A549 (cell line): ENCODE data around the gene MT3. TPM values are rescaled to one million over a fixed set of nuclear protein-coding genes. Genes with fewer than 3 reads are reported as not detected.

Experiments
- ATAC-seq, 2 experiments: fragments of 200-7000 bp in 1 of 2; fragments of >200 bp in 1 of 2; cut with Nextera tagmentation in 1 of 2; cut with Tn5 transposase in 1 of 2; 3 replicates each; pipeline versions ENCODE4 v1.8.0 to v1.9.1; 2018 to 2020; ENCODE audit warnings: mild to moderate bottlenecking in 1 of 2, moderate library complexity in 1 of 2
- CTCF ChIA-PET: fragments of 300-600 bp; sonication (Branson Sonifier 250); formaldehyde crosslinking; extraction: SDS; loops from one replicate; lab custom pipeline; 2021; ENCODE audit warnings: antibody characterized with exemption, inconsistent platforms; lab: Yijun Ruan, JAX
- POLR2A ChIA-PET: fragments of 350-600 bp; formaldehyde crosslinking; extraction: SDS; loops from one replicate; lab custom pipeline; 2021; ENCODE audit warnings: antibody characterized with exemption, inconsistent platforms; lab: Yijun Ruan, JAX
- DNase-seq, 2 experiments: peaks; one replicate each; pipeline versions ENCODE4 v3.0.0 to v3.0.0-alpha.2; 2011 to 2016; ENCODE audit warnings: low read depth in 1 of 2, low spot score in 1 of 2
- FAIRE-seq: peaks from 2 replicates; lab custom pipeline; 2011; peaks lifted over from hg19 to GRCh38; lab: Jason Lieb, UNC
- H3K27ac ChIP-seq, 2 experiments: fragments of >200 bp; sonication (Bioruptor Twin); formaldehyde crosslinking; 3 replicates each; pipeline ENCODE4 v1.5.1; 2016 to 2017
- H3K4me1 ChIP-seq: fragments of >200 bp; sonication (Bioruptor Twin); formaldehyde crosslinking; 3 replicates; pipeline ENCODE4 v1.6.1; 2016
- H3K4me2 ChIP-seq: fragments of >200 bp; sonication (Bioruptor Twin); formaldehyde crosslinking; 3 replicates; pipeline ENCODE4 v1.6.1; 2016
- H3K4me3 ChIP-seq: fragments of >200 bp; sonication (Bioruptor Twin); formaldehyde crosslinking; 3 replicates; pipeline ENCODE4 v1.5.1; 2016
- H3K9me3 ChIP-seq: fragments of >200 bp; sonication (Bioruptor Twin); formaldehyde crosslinking; 3 replicates; pipeline ENCODE4 v1.6.1; 2016
- BHLHE40 ChIP-seq: IDR thresholded peaks from 2 replicates; pipeline ENCODE4 v1.6.1; 2012; ENCODE audit warnings: low read depth, low read length, inconsistent platforms
- CBX8 ChIP-seq: fragments of 200-600 bp; sonication (generic); IDR thresholded peaks from 2 replicates; pipeline ENCODE4 v1.6.1; 2016
- CEBPB ChIP-seq, 2 experiments: fragments of >200 bp in 1 of 2; sonication (Bioruptor Twin) in 1 of 2; formaldehyde crosslinking in 1 of 2; IDR thresholded peaks; 2 replicates each; pipeline ENCODE4 v1.6.1; 2012 to 2016
- CHD2 ChIP-seq: fragments of 150-350 bp; IDR thresholded peaks from 2 replicates; pipeline ENCODE4 v1.6.1; 2014; ENCODE audit warnings: low read length; ENCODE audit not compliant: partially characterized antibody
- CHD4 ChIP-seq: fragments of 200-600 bp; sonication (generic); IDR thresholded peaks from 2 replicates; pipeline ENCODE4 v1.6.1; 2016; ENCODE audit warnings: antibody characterized with exemption, mild to moderate bottlenecking, borderline replicate concordance
- EHF ChIP-seq: fragments of 250-450 bp; sonication (Bioruptor Pico); IDR thresholded peaks from 2 replicates; pipeline ENCODE4 v1.5.0; 2020; ENCODE audit warnings: mild to moderate bottlenecking
- EHMT2 ChIP-seq: fragments of 200-600 bp; sonication (generic); IDR thresholded peaks from 2 replicates; pipeline ENCODE4 v1.6.1; 2016; ENCODE audit warnings: antibody characterized with exemption, low read depth, mild to moderate bottlenecking, moderate library complexity
- ELK1 ChIP-seq: fragments of 150-350 bp; IDR thresholded peaks from 2 replicates; pipeline ENCODE4 v1.6.1; 2014; ENCODE audit warnings: low read depth, mild to moderate bottlenecking, low read length
- EP300 ChIP-seq, 2 experiments: fragments of >200 bp; sonication (Bioruptor Twin); formaldehyde crosslinking; IDR thresholded peaks; 2 replicates in 1 of 2; 3 replicates in 1 of 2; pipeline ENCODE4 v1.6.1; 2016 to 2017
- FOSL2 ChIP-seq, 2 experiments: fragments of 450-650 bp in 1 of 2; fragments of >200 bp in 1 of 2; sonication (Bioruptor Twin) in 1 of 2; formaldehyde crosslinking; IDR thresholded peaks; 2 replicates each; pipeline versions ENCODE4 v1.5.0 to v1.6.1; 2016 to 2020; ENCODE audit warnings: mild to moderate bottlenecking in 1 of 2, moderate library complexity in 1 of 2
- FOXS1 ChIP-seq: fragments of 250-450 bp; sonication (Bioruptor Pico); IDR thresholded peaks from 2 replicates; pipeline ENCODE4 v1.5.0; 2020; ENCODE audit warnings: mild to moderate bottlenecking, moderate library complexity
- GATA3 ChIP-seq: IDR thresholded peaks from 2 replicates; pipeline ENCODE4 v1.6.1; 2012; ENCODE audit warnings: borderline replicate concordance
- HES2 ChIP-seq: fragments of >200 bp; sonication (Bioruptor Twin); formaldehyde crosslinking; IDR thresholded peaks from 2 replicates; pipeline ENCODE4 v1.6.1; 2016
- HEYL ChIP-seq: fragments of 250-450 bp; sonication (Bioruptor Pico); IDR thresholded peaks from 2 replicates; pipeline ENCODE4 v1.8.0; 2021; ENCODE audit warnings: mild to moderate bottlenecking, moderate library complexity
- HMGXB4 ChIP-seq: fragments of 250-450 bp; sonication (Bioruptor Pico); IDR thresholded peaks from 2 replicates; pipeline ENCODE4 v1.5.0; 2021; ENCODE audit warnings: mild to moderate bottlenecking, moderate library complexity, borderline replicate concordance
- HOXA7 ChIP-seq: fragments of 250-450 bp; sonication (Bioruptor Pico); IDR thresholded peaks from 2 replicates; pipeline ENCODE4 v1.5.0; 2020; ENCODE audit warnings: mild to moderate bottlenecking, moderate library complexity
- KDM1A ChIP-seq: fragments of 200-600 bp; sonication (generic); IDR thresholded peaks from 2 replicates; pipeline ENCODE4 v1.6.1; 2016; ENCODE audit warnings: low read depth, mild to moderate bottlenecking
- KDM5A ChIP-seq: fragments of 200-600 bp; sonication (generic); IDR thresholded peaks from 2 replicates; pipeline ENCODE4 v1.6.1; 2016; ENCODE audit warnings: antibody characterized with exemption, mild to moderate bottlenecking
- MAX ChIP-seq: IDR thresholded peaks from 2 replicates; pipeline ENCODE4 v1.6.1; 2012
- MAZ ChIP-seq: fragments of 150-350 bp; IDR thresholded peaks from 2 replicates; pipeline ENCODE4 v1.6.1; 2014; ENCODE audit warnings: antibody characterized with exemption, low read depth, low read length, borderline replicate concordance
- MYC ChIP-seq: IDR thresholded peaks from 2 replicates; pipeline ENCODE4 v1.6.1; 2012; ENCODE audit warnings: mild to moderate bottlenecking, inconsistent platforms, low read length, improper control_type of control experiment, borderline replicate concordance
- NR3C1 ChIP-seq: fragments of >200 bp; sonication (Bioruptor Twin); formaldehyde crosslinking; IDR thresholded peaks from 3 replicates; pipeline ENCODE4 v1.6.1; 2017
- POLR2A ChIP-seq: IDR thresholded peaks from 2 replicates; pipeline ENCODE4 v1.6.1; 2012; ENCODE audit warnings: mild to moderate bottlenecking, low read length
- POLR2AphosphoS2 ChIP-seq: conservative IDR thresholded peaks from 2 replicates; pipeline ENCODE4 v1.6.1; 2012; ENCODE audit warnings: low read length, improper control_type of control experiment, inconsistent platforms
- RAD21 ChIP-seq, 2 experiments: fragments of >200 bp in 1 of 2; sonication (Bioruptor Twin) in 1 of 2; formaldehyde crosslinking in 1 of 2; IDR thresholded peaks in 1 of 2; conservative IDR thresholded peaks in 1 of 2; 2 replicates in 1 of 2; 3 replicates in 1 of 2; pipeline ENCODE4 v1.6.1; 2012 to 2018; ENCODE audit warnings: inconsistent platforms in 1 of 2
- SMC3 ChIP-seq: fragments of >200 bp; sonication (Bioruptor Twin); formaldehyde crosslinking; IDR thresholded peaks from 3 replicates; pipeline ENCODE4 v1.6.1; 2018; ENCODE audit warnings: inconsistent platforms
- SREBF2 ChIP-seq: fragments of 450-650 bp; IDR thresholded peaks from 2 replicates; pipeline ENCODE4 v1.6.1; 2014; ENCODE audit warnings: mild to moderate bottlenecking, moderate library complexity
- TFCP2L1 ChIP-seq: fragments of 250-450 bp; sonication (Bioruptor Pico); IDR thresholded peaks from 2 replicates; pipeline ENCODE4 v1.5.0; 2021; ENCODE audit warnings: mild to moderate bottlenecking
- USF2 ChIP-seq: fragments of 450-650 bp; IDR thresholded peaks from 2 replicates; pipeline ENCODE4 v1.6.1; 2014; ENCODE audit warnings: antibody characterized with exemption
- ZC3H11A ChIP-seq: fragments of 450-650 bp; IDR thresholded peaks from 2 replicates; pipeline ENCODE4 v1.6.1; 2014; ENCODE audit warnings: antibody characterized with exemption, mild to moderate bottlenecking
- ZFP36 ChIP-seq: fragments of 450-650 bp; IDR thresholded peaks from 2 replicates; pipeline ENCODE4 v1.6.1; 2014; ENCODE audit warnings: borderline replicate concordance; ENCODE audit not compliant: partially characterized antibody
- ZSCAN20 ChIP-seq: fragments of 250-450 bp; sonication (Bioruptor Pico); IDR thresholded peaks from 2 replicates; pipeline ENCODE4 v1.8.0; 2022; ENCODE audit warnings: mild to moderate bottlenecking, moderate library complexity
- WGBS: methylation state at CpG from one replicate; pipeline ENCODE4 v1.1.6; 2017; ENCODE audit errors: missing lambda C conversion rate; 5-methylcytosine and 5-hydroxymethylcytosine counted together
- polyA plus RNA-seq, 4 experiments: library from polyadenylated mRNA; depleted of rRNA in 3 of 4; stranded (reverse); fragments of >200 nt; fragmentation: RNase III in 1 of 4; extraction: RNeasy Plus Mini Kit Qiagen cat#74134 plus additional on column Dnase treatment in 1 of 4; gene quantifications; 2 replicates in 3 of 4; 3 replicates in 1 of 4; pipeline ENCODE4 v1.2.3, GENCODE V29; 2011 to 2017

The MT3 gene
- polyA plus RNA-seq, 2 of the 4 experiments (the other 2 are of a cell fraction) = 0.16 to 0.21 TPM

- no peaks in the 10 kb centered on the region for H3K9me3 ChIP-seq
- ATAC-seq = no peak
- TF ChIP-seq USF2 = no peak
- TF ChIP-seq POLR2A = no peak
- no peak for TF ChIP-seq FOSL2 (IDR thresholded peaks at IDR 0.05)
- no peak for TF ChIP-seq FOSL2 (CRISPR knock-in tag; IDR thresholded peaks at IDR 0.05)
- TF ChIP-seq RAD21 (conservative IDR thresholded peaks at IDR 0.05 in 1 of 2, IDR thresholded peaks at IDR 0.05 in 1 of 2) = no peak
- TF ChIP-seq HOXA7 = 0 out of 2 replicates have a peak, but pooled peaks have one; percentile 37
- TF ChIP-seq MYC = no peak
- TF ChIP-seq GATA3 = no peak
- H3K4me1 ChIP-seq = peaks cover 66% of the 10 kb centered on the region
- 73% methylated on average over 2 of the region's 2 CpGs for WGBS
- POLR2A ChIA-PET = interaction anchor here (1.0 to 10.8 kb wide), 8 partner anchors 14 to 199 kb away, joined by 3 to 185 read pairs (median 10); partner anchors contain the start of genes MT1F and MT1X
- DNase-seq = no peak
- no peak for FAIRE-seq
- peak overlapping the region; percentile 81 for H3K4me2 ChIP-seq
- CTCF ChIA-PET = interaction anchor here (0.7 to 19.7 kb wide), 8 partner anchors 9 to 275 kb away, joined by 3 to 340 read pairs (median 4); partner anchors contain the start of genes MT1A, MT1B and MT1F
- H3K4me3 ChIP-seq = peak overlapping the region; percentile 34
- peak overlapping the region; percentile 93 to 96 for H3K27ac ChIP-seq
Observed at GRCh38 chr16:56607675-56608042, 18.3 kb downstream of the MT3 start.

- H3K4me2 ChIP-seq = peak within 1 kb of the TSS; percentile 81
- FAIRE-seq (no peak), DNase-seq (peak; percentile 92 to 97), ATAC-seq (peak; percentile 67 to 83)
- H3K4me3 ChIP-seq = peak within 1 kb of the TSS; percentile 61
- no peaks in the 10 kb centered on the region for H3K9me3 ChIP-seq
- WGBS = 4% methylated on average over 53 of the region's 62 CpGs
- POLR2A ChIA-PET = interaction anchor here (0.5 to 10.8 kb wide), 21 partner anchors 10 to 206 kb away, joined by 3 to 185 read pairs (median 4); partner anchors contain the start of genes MT1F, MT1X, NUDT21 and OGFOD1
- CTCF ChIA-PET = interaction anchor here (0.7 to 19.7 kb wide), 9 partner anchors 10 to 181 kb away, joined by 3 to 340 read pairs (median 4); partner anchors contain the start of genes MT1A, MT1B and MT1F
- H3K27ac ChIP-seq = peak within 1 kb of the TSS; percentile 93 to 96
- H3K4me1 ChIP-seq = peaks cover 66% of the 10 kb centered on the region
- TF ChIP-seq HOXA7 (no peak; the same call in 1 of the 2 replicates), HMGXB4 (CRISPR knock-in tag) (no peak), SMC3 (no peak), SREBF2 (no peak), ZC3H11A (no peak), NR3C1 (no peak), MYC (no peak), EHF (CRISPR knock-in tag) (no peak), ZSCAN20 (no peak), FOXS1 (no peak), CHD2 (no peak), TFCP2L1 (CRISPR knock-in tag) (no peak), CEBPB (IDR thresholded peaks at IDR 0.05) (no peak), KDM1A (0 out of 2 replicates have a peak, but pooled peaks have one; percentile 5), MAZ (no peak), RAD21 (conservative IDR thresholded peaks at IDR 0.05 in 1 of 2, IDR thresholded peaks at IDR 0.05 in 1 of 2) (peak in 1 of 2 experiments; percentile 26; a peak in 1 of 5 replicates), KDM5A (no peak), HEYL (CRISPR knock-in tag) (no peak), BHLHE40 (no peak), EP300 (IDR thresholded peaks at IDR 0.05) (no peak; a peak in 1 of 5 replicates), HES2 (no peak), POLR2AphosphoS2 (no peak), MAX (peak; percentile 85), ELK1 (no peak), POLR2A (peak; percentile 66), CHD4 (no peak), CBX8 (no peak), EHMT2 (no peak), ZFP36 (no peak)
Observed at GRCh38 chr16:56608043-56608875, 18.9 kb downstream of the MT3 start, which contains the start of gene MT2A. Gene MT2A, plus strand, starts transcription at chr16:56608584. Its CDS starts 72 bp downstream, at chr16:56608656.
